ENCODE measurements around the gene ZNF263.
"Not testable (repeated sequence)": the region's sequence is repeated elsewhere in the genome, so short reads cannot be mapped to it uniquely, and the experiment has no call there.

ZNF263 gene

DNA sequence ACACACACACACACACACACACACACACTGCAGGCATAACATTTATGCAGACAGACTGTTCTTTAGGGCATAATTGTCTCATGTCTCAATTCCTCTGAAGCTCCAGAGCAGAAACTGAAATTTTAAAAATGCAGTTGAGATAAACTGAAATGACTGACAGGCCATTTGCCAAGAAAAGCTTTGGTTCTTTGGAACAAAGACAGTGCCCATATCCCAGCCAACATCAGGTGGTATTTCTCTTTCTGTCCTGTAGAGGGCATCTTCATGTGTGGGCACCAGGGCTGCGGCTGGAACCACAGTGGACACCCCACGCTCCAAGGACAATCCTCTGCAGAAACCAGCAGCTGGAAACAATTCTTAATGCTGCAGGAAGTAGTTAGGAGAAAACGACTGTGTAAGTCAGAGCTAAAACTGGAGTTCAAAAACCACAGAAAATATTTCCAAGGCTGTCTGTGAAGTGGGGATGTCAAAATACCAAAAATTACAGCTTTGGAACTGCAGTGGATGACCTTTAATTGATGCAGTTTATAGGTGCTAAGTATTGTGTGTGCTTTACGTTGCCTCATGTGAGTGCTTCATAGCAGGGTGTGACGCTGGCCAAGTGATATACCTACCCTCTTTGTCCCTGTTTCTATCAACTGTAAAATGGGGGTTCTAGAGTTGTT, 16.3 kb upstream of the ZNF263 start:
- no peak overlapping the region for H3K4me3 ChIP-seq (ENCODE audit: low read depth, low read length)
- DNase-seq (ENCODE audit: low read depth), result no peak
- TF ChIP-seq, protein P1, sequence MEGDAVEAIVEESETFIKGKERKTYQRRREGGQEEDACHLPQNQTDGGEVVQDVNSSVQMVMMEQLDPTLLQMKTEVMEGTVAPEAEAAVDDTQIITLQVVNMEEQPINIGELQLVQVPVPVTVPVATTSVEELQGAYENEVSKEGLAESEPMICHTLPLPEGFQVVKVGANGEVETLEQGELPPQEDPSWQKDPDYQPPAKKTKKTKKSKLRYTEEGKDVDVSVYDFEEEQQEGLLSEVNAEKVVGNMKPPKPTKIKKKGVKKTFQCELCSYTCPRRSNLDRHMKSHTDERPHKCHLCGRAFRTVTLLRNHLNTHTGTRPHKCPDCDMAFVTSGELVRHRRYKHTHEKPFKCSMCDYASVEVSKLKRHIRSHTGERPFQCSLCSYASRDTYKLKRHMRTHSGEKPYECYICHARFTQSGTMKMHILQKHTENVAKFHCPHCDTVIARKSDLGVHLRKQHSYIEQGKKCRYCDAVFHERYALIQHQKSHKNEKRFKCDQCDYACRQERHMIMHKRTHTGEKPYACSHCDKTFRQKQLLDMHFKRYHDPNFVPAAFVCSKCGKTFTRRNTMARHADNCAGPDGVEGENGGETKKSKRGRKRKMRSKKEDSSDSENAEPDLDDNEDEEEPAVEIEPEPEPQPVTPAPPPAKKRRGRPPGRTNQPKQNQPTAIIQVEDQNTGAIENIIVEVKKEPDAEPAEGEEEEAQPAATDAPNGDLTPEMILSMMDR (IDR thresholded peaks at IDR 0.05; ENCODE audit: insufficient read depth, low read depth, low read length, missing control alignments), result peak; percentile 29

DNA sequence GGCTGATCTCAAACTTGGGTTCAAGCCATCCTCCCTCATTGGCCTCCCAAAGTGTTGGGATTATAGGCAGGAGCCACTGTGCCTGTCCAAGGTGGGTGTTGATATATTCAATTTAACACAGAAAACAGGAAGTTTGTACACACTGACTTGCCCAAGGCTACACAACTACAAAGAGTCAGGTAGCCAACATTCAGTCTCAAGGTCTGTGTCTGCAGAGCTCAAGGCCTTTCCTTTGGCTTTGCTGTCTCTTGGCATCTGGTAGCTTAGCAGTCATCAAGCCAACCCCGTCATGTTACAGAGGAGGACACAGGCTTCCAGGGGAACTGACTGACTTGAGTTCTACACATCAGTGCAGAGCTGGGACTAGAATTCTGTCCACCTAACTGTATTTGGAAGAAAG, 15.0 kb upstream of the ZNF263 start:
- no peak overlapping the region for H3K4me3 ChIP-seq (ENCODE audit: low read depth, low read length)
- DNase-seq (ENCODE audit: low read depth), result no peak
- TF ChIP-seq, protein P1 (IDR thresholded peaks at IDR 0.05; ENCODE audit: insufficient read depth, low read depth, low read length, missing control alignments), result no peak

DNA sequence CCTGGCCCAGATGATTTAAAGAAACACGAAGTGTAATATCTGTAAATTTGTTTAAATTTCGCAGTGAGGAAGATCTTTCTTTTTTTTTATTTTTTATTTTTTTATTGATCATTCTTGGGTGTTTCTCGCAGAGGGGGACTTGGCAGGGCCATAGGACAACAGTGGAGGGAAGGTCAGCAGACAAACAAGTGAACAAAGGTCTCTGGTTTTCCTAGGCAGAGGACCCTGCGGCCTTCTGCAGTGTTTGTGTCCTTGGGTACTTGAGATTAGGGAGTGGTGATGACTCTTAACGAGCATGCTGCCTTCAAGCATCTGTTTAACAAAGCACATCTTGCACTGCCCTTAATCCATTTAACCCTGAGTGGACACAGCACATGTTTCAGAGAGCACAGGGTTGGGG, 12.6 kb upstream of the ZNF263 start:
- DNase-seq (ENCODE audit: low read depth), result not testable (repeated sequence)

DNA sequence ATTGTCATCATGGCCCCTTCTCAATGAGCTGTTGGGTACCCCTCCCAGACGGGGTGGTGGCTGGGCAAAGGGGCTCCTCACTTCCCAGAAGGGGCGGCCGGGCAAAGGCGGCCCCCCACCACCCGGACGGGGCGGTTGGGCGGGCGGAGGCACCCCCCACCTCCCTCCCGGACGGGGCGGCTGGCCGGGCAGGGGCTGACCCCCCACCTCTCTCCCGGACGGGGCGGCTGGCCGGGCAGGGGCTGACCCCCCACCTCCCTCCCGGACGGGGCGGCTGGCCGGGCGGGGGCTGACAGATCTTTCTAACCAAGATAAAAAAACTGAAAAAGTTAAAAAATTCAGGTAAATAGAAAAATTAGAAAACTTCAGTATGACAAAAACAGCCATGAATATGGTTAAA, 12.0 kb upstream of the ZNF263 start:
- H3K4me3 ChIP-seq (ENCODE audit: low read depth, low read length); DNase-seq (ENCODE audit: low read depth): not testable (repeated sequence)

More for the DNA sequence above, 12.6 kb upstream of the ZNF263 start:
- H3K4me3 ChIP-seq (ENCODE audit: low read depth, low read length), result not testable (repeated sequence)

DNA sequence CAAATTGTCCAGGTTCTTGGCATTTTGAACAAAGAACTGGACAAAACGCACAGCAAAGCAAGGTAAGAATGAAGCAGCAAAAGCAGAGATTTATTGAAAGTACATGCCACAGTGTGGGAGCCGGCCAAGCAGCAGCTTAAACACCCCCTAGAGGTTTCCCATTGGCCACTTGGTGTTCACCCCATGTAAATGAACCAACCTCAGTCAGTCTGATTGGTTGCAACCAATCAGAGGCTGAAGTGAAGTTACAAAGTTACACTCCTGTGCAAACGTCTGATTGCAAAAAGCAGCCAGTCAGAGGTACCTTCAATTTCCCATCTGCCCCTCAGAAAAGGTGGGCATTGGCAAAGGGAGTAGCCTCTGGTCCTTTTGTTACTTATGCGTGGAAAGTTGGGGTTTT, 8.8 kb upstream of the ZNF263 start:
- TF ChIP-seq, protein P1 (IDR thresholded peaks at IDR 0.05; ENCODE audit: insufficient read depth, low read depth, low read length, missing control alignments), result no peak
- H3K4me3 ChIP-seq (ENCODE audit: low read depth, low read length), result no peak overlapping the region
- DNase-seq (ENCODE audit: low read depth), result no peak

DNA sequence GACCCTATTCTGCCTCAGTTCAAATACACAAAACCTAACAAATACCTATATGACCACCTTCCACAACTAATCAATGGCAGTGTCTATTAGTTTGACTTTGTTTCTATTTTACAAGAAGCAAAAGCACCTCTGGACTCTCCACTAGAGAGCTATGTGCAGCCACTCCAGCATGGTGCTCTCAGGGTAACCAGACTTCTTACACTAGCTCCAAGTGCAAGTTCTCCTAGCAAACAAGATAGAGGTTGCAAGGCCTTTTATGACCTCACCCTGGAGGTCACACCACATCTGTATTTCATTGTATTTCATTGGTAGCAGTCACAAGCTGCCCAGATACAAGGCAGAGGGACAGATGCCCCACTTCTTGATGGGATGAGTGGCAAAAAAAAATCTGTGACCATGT, 8.3 kb upstream of the ZNF263 start:
- TF ChIP-seq, protein P1 (IDR thresholded peaks at IDR 0.05; ENCODE audit: insufficient read depth, low read depth, low read length, missing control alignments), result no peak
- no peak overlapping the region for H3K4me3 ChIP-seq (ENCODE audit: low read depth, low read length)
- DNase-seq (ENCODE audit: low read depth), result no peak

DNA sequence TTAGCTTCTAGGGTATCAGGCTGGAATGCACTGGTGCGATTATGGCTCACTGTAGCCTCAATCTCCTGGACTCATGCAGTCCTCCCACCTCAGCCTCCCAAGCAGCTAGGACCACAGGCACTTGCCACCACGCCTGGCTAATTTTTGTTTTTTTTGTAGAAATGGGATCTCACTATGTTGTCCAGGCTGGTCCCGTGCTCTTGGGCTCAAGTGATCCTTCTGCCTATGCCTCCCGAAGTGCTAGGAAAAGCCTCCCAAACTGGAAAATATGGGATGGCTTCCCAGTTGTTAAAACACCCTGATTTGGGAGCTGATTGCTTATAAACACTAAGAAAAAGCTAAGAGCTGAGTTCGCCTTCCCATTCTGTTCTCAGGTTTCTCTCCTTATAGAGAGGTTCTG, 6.6 kb upstream of the ZNF263 start:
- TF ChIP-seq, protein P1 (IDR thresholded peaks at IDR 0.05; ENCODE audit: insufficient read depth, low read depth, low read length, missing control alignments), result no peak
- no peak overlapping the region for H3K4me3 ChIP-seq (ENCODE audit: low read depth, low read length)
- DNase-seq (ENCODE audit: low read depth), result no peak

DNA sequence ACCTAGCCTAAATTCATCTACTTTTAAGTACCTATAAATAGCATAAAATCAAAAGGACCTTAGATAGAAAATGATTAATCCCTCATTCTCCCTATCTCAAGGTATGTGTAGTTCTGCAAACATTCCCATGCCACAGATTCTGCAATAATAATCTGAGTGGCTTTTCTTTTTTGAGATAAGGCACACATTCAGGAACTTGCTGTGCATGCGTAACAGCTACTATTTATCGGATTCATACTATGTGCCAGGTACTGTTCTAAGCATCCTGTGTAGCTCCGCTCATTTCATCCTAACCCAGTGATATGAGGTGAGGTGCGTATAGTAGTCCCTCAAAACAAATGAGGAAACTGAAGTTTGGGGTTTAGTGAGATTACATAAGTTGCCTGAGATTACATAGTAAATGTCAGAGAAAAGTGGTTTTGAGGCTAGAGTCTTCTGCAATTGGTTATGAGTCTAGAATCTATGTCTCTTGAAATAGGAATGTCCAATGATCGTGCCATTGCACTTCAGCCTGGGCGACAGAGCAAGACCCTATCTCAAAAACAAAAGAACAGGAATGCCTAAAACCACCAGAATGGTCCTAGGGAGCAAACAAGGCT, 2.0 kb upstream of the ZNF263 start:
- no peak overlapping the region for H3K4me3 ChIP-seq (ENCODE audit: low read depth, low read length)
- TF ChIP-seq, protein P1 (IDR thresholded peaks at IDR 0.05; ENCODE audit: insufficient read depth, low read depth, low read length, missing control alignments), result no peak
- no peak for DNase-seq (ENCODE audit: low read depth)

Data from GM12865 (cell line).